BE2C (cell line): ENCODE measurements around the gene CD6.

Source experiments
- DNase-seq: peaks from one replicate; pipeline ENCODE4 v3.0.0-alpha.2; 2020
- H3K27me3 ChIP-seq: fragments of 250-450 bp; sonication (Bioruptor Pico); 2 replicates; pipeline ENCODE4 v1.5.1; 2020; ENCODE audit warnings: mild to moderate bottlenecking
- H3K36me3 ChIP-seq: fragments of 250-450 bp; sonication (Bioruptor Pico); 2 replicates; pipeline ENCODE4 v1.5.1; 2020; ENCODE audit warnings: mild to moderate bottlenecking
- H3K4me1 ChIP-seq: fragments of 250-450 bp; sonication (Bioruptor Pico); 2 replicates; pipeline ENCODE4 v1.5.1; 2020
- H3K4me3 ChIP-seq: 2 replicates; pipeline ENCODE4 v1.5.1; 2011; ENCODE audit warnings: low read depth, low read length
- H3K9me3 ChIP-seq: fragments of 250-450 bp; sonication (Bioruptor Pico); 2 replicates; pipeline ENCODE4 v1.5.1; 2020
- CTCF ChIP-seq: IDR thresholded peaks from 2 replicates; pipeline ENCODE4 v1.5.1; 2012; ENCODE audit warnings: mild to moderate bottlenecking, low read depth, low read length

The CD6 gene

DNA sequence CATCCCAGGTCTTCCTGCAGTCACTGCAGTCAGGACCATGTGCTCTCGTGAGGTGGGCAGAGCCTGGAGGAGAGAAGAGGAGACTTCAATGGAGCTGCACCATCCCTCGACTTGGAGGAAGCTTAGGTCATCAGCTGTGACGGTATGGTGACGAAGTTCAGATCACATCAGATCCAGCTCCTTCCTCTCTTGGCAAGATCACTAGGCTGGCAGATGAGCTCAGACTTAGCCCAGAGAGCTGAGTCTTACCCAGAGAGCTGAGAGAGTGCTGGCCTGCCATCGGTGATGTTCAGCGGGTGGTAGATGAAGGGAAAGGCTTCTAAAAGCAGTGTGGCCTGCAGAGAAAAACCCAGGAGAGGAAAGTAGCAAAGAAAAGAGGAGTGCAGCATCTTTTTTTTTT lies 17.7 kb upstream of the CD6 start:
- Histone ChIP-seq H3K36me3 (no peaks in the 10 kb centered on the region), H3K4me1 (no peaks in the 10 kb centered on the region), H3K9me3 (no peaks in the 10 kb centered on the region), H3K27me3 (no peaks in the 10 kb centered on the region), H3K4me3 (no peak overlapping the region)
- no peak for TF ChIP-seq CTCF
- no peak for DNase-seq

DNA sequence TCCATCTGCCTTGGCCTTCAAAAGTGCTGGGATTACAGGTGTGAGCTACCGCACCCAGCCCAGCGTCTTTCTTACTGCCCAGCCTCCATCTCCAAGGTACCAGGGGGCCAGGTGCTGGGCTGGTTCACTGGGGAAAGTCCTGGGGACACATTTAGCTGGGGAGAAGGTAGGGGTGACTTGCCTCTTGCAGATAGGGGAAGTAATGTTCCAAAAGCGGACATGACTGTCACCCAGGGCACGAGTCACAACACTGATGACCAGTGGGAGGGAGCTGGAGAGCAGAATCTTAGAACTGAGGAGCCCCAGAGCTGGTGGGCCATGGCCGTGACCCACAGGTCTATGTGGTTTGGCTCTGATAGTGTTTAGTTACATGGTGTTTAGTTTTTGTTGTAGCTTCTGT lies 17.1 kb upstream of the CD6 start:
- H3K9me3 ChIP-seq: no peaks in the 10 kb centered on the region
- H3K4me3 ChIP-seq: no peak overlapping the region
- no peaks in the 10 kb centered on the region for H3K27me3 ChIP-seq
- H3K4me1 ChIP-seq: no peaks in the 10 kb centered on the region
- DNase-seq: no peak
- H3K36me3 ChIP-seq: no peaks in the 10 kb centered on the region
- TF ChIP-seq CTCF: no peak

DNA sequence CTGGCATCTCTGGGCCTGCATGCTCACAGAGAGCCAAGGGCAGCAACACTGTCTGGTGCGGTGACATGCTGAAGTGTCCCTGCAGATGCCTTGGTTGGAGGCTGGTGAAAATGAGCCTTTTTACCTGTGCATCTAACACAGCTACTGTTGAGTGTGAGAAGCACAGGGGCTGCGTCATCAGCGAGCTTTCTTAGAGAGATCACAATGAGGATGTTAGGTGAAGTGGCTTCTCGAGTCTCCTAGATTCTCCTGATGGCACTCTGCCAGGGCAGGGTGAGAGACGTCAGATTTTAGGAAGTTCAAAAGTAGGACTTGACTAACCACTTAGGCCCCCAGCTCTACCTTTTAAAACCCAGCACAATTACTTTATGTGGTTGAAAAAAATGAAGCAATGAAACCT lies 15.9 kb upstream of the CD6 start:
- TF ChIP-seq CTCF: no peak
- Histone ChIP-seq H3K4me3 (no peak overlapping the region), H3K4me1 (no peaks in the 10 kb centered on the region), H3K9me3 (no peaks in the 10 kb centered on the region), H3K27me3 (no peaks in the 10 kb centered on the region), H3K36me3 (no peaks in the 10 kb centered on the region)
- DNase-seq: no peak

DNA sequence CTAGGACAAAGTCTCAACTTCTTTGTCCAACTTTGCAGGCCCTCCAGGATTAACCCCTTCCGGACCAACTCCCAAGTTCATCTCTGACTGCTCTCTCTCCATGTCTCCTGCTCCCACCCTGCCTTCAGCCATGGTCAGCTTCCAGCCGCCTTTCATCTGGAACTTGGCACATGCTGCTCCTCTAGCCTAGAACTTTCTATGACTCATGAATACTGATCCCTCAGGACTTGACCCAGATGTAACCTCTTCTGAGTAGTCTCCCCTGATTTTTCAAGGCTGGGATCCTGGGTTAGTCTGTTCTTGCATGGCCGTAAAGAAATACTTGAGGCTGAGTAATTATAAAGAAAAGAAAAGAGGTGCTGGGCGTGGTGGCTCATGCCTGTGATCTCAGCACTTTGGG lies 14.3 kb upstream of the CD6 start:
- Histone ChIP-seq H3K36me3 (no peaks in the 10 kb centered on the region), H3K27me3 (no peaks in the 10 kb centered on the region), H3K4me3 (no peak overlapping the region), H3K4me1 (no peaks in the 10 kb centered on the region), H3K9me3 (no peaks in the 10 kb centered on the region)
- TF ChIP-seq CTCF: no peak
- no peak for DNase-seq

DNA sequence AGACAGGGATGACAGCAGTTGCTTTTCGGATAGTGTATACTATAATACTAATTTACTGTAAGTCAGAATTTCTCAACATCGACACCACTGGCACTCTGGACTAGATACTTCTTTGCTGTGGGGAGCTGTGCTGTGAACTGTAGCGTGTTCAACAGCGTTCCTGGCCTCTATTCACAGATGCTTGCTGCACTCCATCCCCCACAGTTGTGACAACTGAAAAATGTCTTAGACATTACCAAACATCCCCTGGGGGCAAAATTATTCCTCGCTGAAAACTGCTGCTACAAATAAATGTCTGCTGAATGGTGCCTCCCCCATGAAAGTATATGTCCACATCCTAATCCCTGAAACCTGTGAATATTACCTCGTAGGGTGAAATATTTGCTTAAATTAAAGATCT lies 12.0 kb upstream of the CD6 start:
- no peak for DNase-seq
- no peaks in the 10 kb centered on the region for H3K9me3 ChIP-seq
- H3K4me3 ChIP-seq: no peak overlapping the region
- TF ChIP-seq CTCF: no peak
- no peaks in the 10 kb centered on the region for H3K4me1 ChIP-seq
- no peaks in the 10 kb centered on the region for H3K27me3 ChIP-seq
- H3K36me3 ChIP-seq: no peaks in the 10 kb centered on the region

- H3K9me3 ChIP-seq: no peaks in the 10 kb centered on the region
- H3K4me3 ChIP-seq: no peak overlapping the region
- no peak for DNase-seq
- H3K36me3 ChIP-seq: no peaks in the 10 kb centered on the region
- TF ChIP-seq CTCF: no peak
- H3K27me3 ChIP-seq: no peaks in the 10 kb centered on the region
- H3K4me1 ChIP-seq: no peaks in the 10 kb centered on the region
Measured at GRCh38 chr11:60960405-60960804, 11.1 kb upstream of the CD6 start.
